DMS53 treated with DMSO at 0.1 percent for 48 hours (cell line): ENCODE data around the gene FXR2.
"Not testable (repeated sequence)": the region's sequence is repeated elsewhere in the genome, so short reads cannot be mapped to it uniquely, and the experiment has no call there.

Source experiments
- DNase-seq: peaks from one replicate; lab custom pipeline; 2025; ENCODE audit not compliant: unreplicated experiment; lab: John Stamatoyannopoulos, UW

FXR2 gene

GRCh38 chr17:7614425-7615264, at the start of gene FXR2:
FXR2 (minus strand) TSS chr17:7614897; CDS start chr17:7614532, 365 bp downstream.
- peak; percentile 100 for DNase-seq

GRCh38 chr17:7656958-7657609, 42.4 kb upstream of the FXR2 start:
- no peak for DNase-seq

- DNase-seq: no peak
Measured at GRCh38 chr17:7655541-7655840, 40.8 kb upstream of the FXR2 start.

- DNase-seq: no peak
Measured at GRCh38 chr17:7654832-7655540, 40.3 kb upstream of the FXR2 start.

GRCh38 chr17:7652388-7653356, 38.0 kb upstream of the FXR2 start:
- no peak for DNase-seq

- no peak for DNase-seq
Measured at GRCh38 chr17:7651665-7652387, 37.1 kb upstream of the FXR2 start.

GRCh38 chr17:7651097-7651664, 36.5 kb upstream of the FXR2 start:
- no peak for DNase-seq

GRCh38 chr17:7650509-7651096, 35.9 kb upstream of the FXR2 start, which contains the start of gene ATP1B2:
ATP1B2 (plus strand) TSS chr17:7650926; CDS start chr17:7651519, 593 bp downstream.
- peak; percentile 85 for DNase-seq

GRCh38 chr17:7647018-7647417, 32.3 kb upstream of the FXR2 start:
- DNase-seq: no peak

GRCh38 chr17:7646457-7646856, 31.8 kb upstream of the FXR2 start:
- DNase-seq: no peak

- no peak for DNase-seq
Measured at GRCh38 chr17:7644775-7645174, 30.1 kb upstream of the FXR2 start.

- DNase-seq: not testable (repeated sequence)
Measured at GRCh38 chr17:7641635-7642034, 26.9 kb upstream of the FXR2 start.

- DNase-seq: no peak
Measured at GRCh38 chr17:7640783-7641182, 26.1 kb upstream of the FXR2 start.

GRCh38 chr17:7636163-7636562, 21.5 kb upstream of the FXR2 start:
- DNase-seq: no peak

GRCh38 chr17:7634384-7634783, 19.7 kb upstream of the FXR2 start:
- peak; percentile 18 for DNase-seq

- DNase-seq: no peak
Measured at GRCh38 chr17:7633093-7633492, 18.4 kb upstream of the FXR2 start.

- DNase-seq: peak; percentile 36
Measured at GRCh38 chr17:7632492-7632894, 17.8 kb upstream of the FXR2 start.

- no peak for DNase-seq
Measured at GRCh38 chr17:7631398-7632380, 17.0 kb upstream of the FXR2 start.
